ENCODE results near the gene F11R. TPM values are rescaled to one million over a fixed set of nuclear protein-coding genes. Genes with fewer than 3 reads are reported as not detected.

The F11R gene
- total and polyA plus RNA-seq, 2 of the 13 experiments (the other 11 are each of a cell fraction or from before 2014, with no cell fraction given) = 95.8 to 105 TPM

DNA sequence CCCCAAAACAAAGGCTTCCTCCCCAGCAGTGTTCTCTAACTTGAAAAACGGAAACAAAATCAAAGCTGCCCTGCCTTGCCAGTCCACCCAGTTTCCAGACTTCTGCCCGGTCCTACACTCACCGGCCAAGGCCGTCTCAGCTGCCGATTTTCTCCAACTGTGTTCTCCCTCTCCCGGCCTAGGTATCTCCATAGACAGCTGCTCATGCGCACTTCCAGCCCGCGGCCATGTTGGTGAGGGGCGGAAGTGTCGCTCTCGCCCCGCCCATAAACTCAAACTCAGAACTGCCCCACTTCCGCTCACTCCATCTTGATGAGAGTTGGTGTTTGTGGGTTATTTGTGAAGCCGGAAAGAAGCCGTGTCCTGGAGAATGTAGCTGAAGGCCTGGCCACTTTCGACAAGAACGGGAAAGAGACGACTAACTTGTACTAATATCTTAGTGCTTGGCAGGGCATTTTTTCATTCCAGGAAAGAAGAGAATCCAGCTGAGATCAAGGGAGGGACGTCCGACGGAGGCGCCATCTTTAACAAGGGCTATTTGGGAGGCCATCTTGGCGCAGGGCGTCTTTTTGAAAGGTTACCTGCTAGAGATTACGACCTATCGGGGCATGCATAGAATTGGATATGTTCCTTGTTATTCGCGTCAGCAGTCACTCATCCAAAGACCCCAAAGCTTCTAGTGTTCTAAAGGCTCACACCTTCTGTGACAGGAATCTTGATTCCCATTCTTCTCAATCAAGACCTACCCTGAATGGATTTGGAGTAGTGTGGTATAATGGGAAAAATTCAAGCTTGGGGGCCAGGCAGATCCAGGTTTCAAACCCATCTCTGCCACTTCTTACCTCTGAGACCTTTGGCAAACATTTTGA is 25.0 kb upstream of the F11R start, which contains the start of gene USF1 (continued):
- no peak for TF ChIP-seq MBNL3 (CRISPR knock-in tag; conservative IDR thresholded peaks at IDR 0.05)
- TF ChIP-seq KDM4B (CRISPR knock-in tag; IDR thresholded peaks at IDR 0.05) = peak; percentile 9; the same call in 1 of the 2 replicates
- no peak; the same call in 1 of the 2 replicates for TF ChIP-seq ZNF614 (CRISPR knock-in tag; IDR thresholded peaks at IDR 0.05; ENCODE audit: borderline replicate concordance)
- TF ChIP-seq SMYD3 (CRISPR knock-in tag; IDR thresholded peaks at IDR 0.05) = no peak; the same call in 1 of the 2 replicates
- no peak; the same call in 1 of the 2 replicates for TF ChIP-seq SIX4 (CRISPR knock-in tag; IDR thresholded peaks at IDR 0.05)
- TF ChIP-seq, protein P1, sequence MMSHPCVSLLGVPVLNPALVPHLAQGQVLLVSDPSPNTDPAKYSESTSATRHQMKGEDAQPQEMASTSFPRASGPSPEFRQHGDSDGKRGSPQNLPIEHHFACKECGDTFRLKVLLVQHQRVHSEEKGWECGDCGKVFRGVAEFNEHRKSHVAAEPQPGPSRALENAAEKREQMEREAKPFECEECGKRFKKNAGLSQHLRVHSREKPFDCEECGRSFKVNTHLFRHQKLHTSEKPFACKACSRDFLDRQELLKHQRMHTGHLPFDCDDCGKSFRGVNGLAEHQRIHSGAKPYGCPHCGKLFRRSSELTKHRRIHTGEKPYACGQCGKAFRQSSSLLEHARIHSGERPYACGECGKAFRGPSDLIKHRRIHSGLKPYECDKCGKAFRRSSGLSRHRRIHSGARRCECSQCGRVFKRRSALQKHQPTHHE (CRISPR knock-in tag; IDR thresholded peaks at IDR 0.05; ENCODE audit: borderline replicate concordance) = 0 out of 2 replicates have a peak, but pooled peaks have one; percentile 69
- TF ChIP-seq, protein P2, sequence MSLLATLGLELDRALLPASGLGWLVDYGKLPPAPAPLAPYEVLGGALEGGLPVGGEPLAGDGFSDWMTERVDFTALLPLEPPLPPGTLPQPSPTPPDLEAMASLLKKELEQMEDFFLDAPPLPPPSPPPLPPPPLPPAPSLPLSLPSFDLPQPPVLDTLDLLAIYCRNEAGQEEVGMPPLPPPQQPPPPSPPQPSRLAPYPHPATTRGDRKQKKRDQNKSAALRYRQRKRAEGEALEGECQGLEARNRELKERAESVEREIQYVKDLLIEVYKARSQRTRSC (CRISPR knock-in tag; IDR thresholded peaks at IDR 0.05; ENCODE audit: low read depth) = peak; percentile 84; the same call in 1 of the 2 replicates
- no peak for TF ChIP-seq ZNF782 (CRISPR knock-in tag; IDR thresholded peaks at IDR 0.05; ENCODE audit: borderline replicate concordance)
- TF ChIP-seq, protein P3, sequence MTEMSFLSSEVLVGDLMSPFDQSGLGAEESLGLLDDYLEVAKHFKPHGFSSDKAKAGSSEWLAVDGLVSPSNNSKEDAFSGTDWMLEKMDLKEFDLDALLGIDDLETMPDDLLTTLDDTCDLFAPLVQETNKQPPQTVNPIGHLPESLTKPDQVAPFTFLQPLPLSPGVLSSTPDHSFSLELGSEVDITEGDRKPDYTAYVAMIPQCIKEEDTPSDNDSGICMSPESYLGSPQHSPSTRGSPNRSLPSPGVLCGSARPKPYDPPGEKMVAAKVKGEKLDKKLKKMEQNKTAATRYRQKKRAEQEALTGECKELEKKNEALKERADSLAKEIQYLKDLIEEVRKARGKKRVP (CRISPR knock-in tag; IDR thresholded peaks at IDR 0.05) = no peak
- peak; percentile 71 for TF ChIP-seq ZNF143 (CRISPR knock-in tag; IDR thresholded peaks at IDR 0.05)
- TF ChIP-seq RELA (CRISPR knock-in tag; IDR thresholded peaks at IDR 0.05) = no peak
- peak; percentile 73 for TF ChIP-seq PHF20 (CRISPR knock-in tag; IDR thresholded peaks at IDR 0.05)
- peak; percentile 41; the same call in 1 of the 2 replicates for TF ChIP-seq NCOA1 (CRISPR knock-in tag; IDR thresholded peaks at IDR 0.05)
- TF ChIP-seq FOXA3 (CRISPR knock-in tag; IDR thresholded peaks at IDR 0.05) = no peak
- TF ChIP-seq, protein P4, sequence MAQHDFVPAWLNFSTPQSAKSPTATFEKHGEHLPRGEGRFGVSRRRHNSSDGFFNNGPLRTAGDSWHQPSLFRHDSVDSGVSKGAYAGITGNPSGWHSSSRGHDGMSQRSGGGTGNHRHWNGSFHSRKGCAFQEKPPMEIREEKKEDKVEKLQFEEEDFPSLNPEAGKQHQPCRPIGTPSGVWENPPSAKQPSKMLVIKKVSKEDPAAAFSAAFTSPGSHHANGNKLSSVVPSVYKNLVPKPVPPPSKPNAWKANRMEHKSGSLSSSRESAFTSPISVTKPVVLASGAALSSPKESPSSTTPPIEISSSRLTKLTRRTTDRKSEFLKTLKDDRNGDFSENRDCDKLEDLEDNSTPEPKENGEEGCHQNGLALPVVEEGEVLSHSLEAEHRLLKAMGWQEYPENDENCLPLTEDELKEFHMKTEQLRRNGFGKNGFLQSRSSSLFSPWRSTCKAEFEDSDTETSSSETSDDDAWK (CRISPR knock-in tag; IDR thresholded peaks at IDR 0.05) = no peak
- peak; percentile 79 for TF ChIP-seq ZNF605 (CRISPR knock-in tag; IDR thresholded peaks at IDR 0.05)
- TF ChIP-seq KMT2B (CRISPR knock-in tag; IDR thresholded peaks at IDR 0.05) = 0 out of 2 replicates have a peak, but pooled peaks have one; percentile 27
- TF ChIP-seq ZNF510 (CRISPR knock-in tag; IDR thresholded peaks at IDR 0.05; ENCODE audit: low read depth) = peak; percentile 75; the same call in 1 of the 2 replicates
- TF ChIP-seq NFKB2 (CRISPR knock-in tag; IDR thresholded peaks at IDR 0.05; ENCODE audit: borderline replicate concordance) = 0 out of 2 replicates have a peak, but pooled peaks have one; percentile 38
- TF ChIP-seq, protein P5, sequence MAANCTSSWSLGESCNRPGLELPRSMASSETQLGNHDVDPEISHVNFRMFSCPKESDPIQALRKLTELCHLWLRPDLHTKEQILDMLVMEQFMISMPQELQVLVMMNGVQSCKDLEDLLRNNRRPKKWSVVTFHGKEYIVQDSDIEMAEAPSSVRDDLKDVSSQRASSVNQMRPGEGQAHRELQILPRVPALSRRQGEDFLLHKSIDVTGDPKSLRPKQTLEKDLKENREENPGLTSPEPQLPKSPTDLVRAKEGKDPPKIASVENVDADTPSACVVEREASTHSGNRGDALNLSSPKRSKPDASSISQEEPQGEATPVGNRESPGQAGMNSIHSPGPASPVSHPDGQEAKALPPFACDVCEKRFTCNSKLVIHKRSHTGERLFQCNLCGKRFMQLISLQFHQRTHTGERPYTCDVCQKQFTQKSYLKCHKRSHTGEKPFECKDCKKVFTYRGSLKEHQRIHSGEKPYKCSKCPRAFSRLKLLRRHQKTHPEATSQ (CRISPR knock-in tag; IDR thresholded peaks at IDR 0.05; ENCODE audit: borderline replicate concordance) = 0 out of 2 replicates have a peak, but pooled peaks have one; percentile 17
- TF ChIP-seq SMAD9 (CRISPR knock-in tag; IDR thresholded peaks at IDR 0.05) = no peak
- TF ChIP-seq ZNF383 (CRISPR knock-in tag; IDR thresholded peaks at IDR 0.05; ENCODE audit: borderline replicate concordance) = no peak
- no peak for TF ChIP-seq ZNF3 (CRISPR knock-in tag; IDR thresholded peaks at IDR 0.05)
- TF ChIP-seq MAFK (conservative IDR thresholded peaks at IDR 0.05 in 1 of 2, IDR thresholded peaks at IDR 0.05 in 1 of 2; ENCODE audit: low read length in 2 of 2) = no peak
- TF ChIP-seq DNMT1 (CRISPR knock-in tag; IDR thresholded peaks at IDR 0.05) = no peak

Data from HepG2 (cell line).